CD1c-positive myeloid dendritic cell (primary cell): Measurements from ENCODE around the gene HAUS2.
"Not testable (repeated sequence)": the region's sequence is repeated elsewhere in the genome, so short reads cannot be mapped to it uniquely, and the experiment has no call there.

Experiments
- DNase-seq: peaks from one replicate; pipeline ENCODE4 v3.0.0-alpha.2; 2016; ENCODE audit errors: extremely low spot score

Gene HAUS2

GRCh38 chr15:42575188-42576039, 26.8 kb downstream of the HAUS2 start, which contains the start of gene STARD9:
Gene STARD9, plus strand, starts transcription at chr15:42575606. Its CDS starts 110 bp downstream, at chr15:42575716.
- DNase-seq: peak; percentile 99

GRCh38 chr15:42576040-42576594, 27.5 kb downstream of the HAUS2 start:
- DNase-seq: peak; percentile 47

- no peak for DNase-seq
These were observed 28.1 kb downstream of the HAUS2 start for GRCh38 chr15:42576776-42577175.

GRCh38 chr15:42577514-42578031, 28.9 kb downstream of the HAUS2 start:
- DNase-seq: no peak

GRCh38 chr15:42578984-42579537, 30.4 kb downstream of the HAUS2 start:
- no peak for DNase-seq

GRCh38 chr15:42581272-42581730, 32.7 kb downstream of the HAUS2 start:
- peak; percentile 92 for DNase-seq

GRCh38 chr15:42582569-42583375, 34.1 kb downstream of the HAUS2 start:
- no peak for DNase-seq

- DNase-seq: no peak
These were observed 35.6 kb downstream of the HAUS2 start for GRCh38 chr15:42584031-42584765.

GRCh38 chr15:42590619-42591237, 42.1 kb downstream of the HAUS2 start:
- DNase-seq: no peak

- DNase-seq: no peak
These were observed 42.7 kb downstream of the HAUS2 start for GRCh38 chr15:42591238-42591934.

GRCh38 chr15:42592716-42593115, 44.1 kb downstream of the HAUS2 start:
- DNase-seq: no peak

GRCh38 chr15:42593143-42593542, 44.5 kb downstream of the HAUS2 start:
- no peak for DNase-seq

GRCh38 chr15:42594095-42594494, 45.5 kb downstream of the HAUS2 start:
- DNase-seq: no peak

- no peak for DNase-seq
These were observed 47.1 kb downstream of the HAUS2 start for GRCh38 chr15:42595626-42596240.

- not testable (repeated sequence) for DNase-seq
These were observed 52.7 kb downstream of the HAUS2 start for GRCh38 chr15:42601316-42601715.

GRCh38 chr15:42602501-42602900, 53.9 kb downstream of the HAUS2 start:
- no peak for DNase-seq

GRCh38 chr15:42603978-42604377, 55.3 kb downstream of the HAUS2 start:
- DNase-seq: no peak

- DNase-seq: peak; percentile 12
These were observed 56.5 kb downstream of the HAUS2 start for GRCh38 chr15:42604894-42605744.

GRCh38 chr15:42605796-42606195, 57.2 kb downstream of the HAUS2 start:
- DNase-seq: peak; percentile 1
